Mononuclear cell (primary cell): ENCODE data around the gene TUBGCP6. TPM values are rescaled to one million over a fixed set of nuclear protein-coding genes. Genes with fewer than 3 reads are reported as not detected.

ENCODE experiments used
- H3K27me3 ChIP-seq: 2 replicates; pipeline ENCODE4 v1.6.0; 2011; ENCODE audit warnings: low read length, control low read depth; ENCODE audit not compliant: insufficient read depth
- H3K4me1 ChIP-seq: 2 replicates; pipeline ENCODE4 v1.5.1; 2011; ENCODE audit warnings: mild to moderate bottlenecking, low read length, control low read depth; ENCODE audit not compliant: insufficient read depth
- H3K4me3 ChIP-seq: 2 replicates; pipeline ENCODE4 v1.5.1; 2011; ENCODE audit warnings: mild to moderate bottlenecking, low read length, moderate library complexity
- H3K9me3 ChIP-seq: 2 replicates; pipeline ENCODE4 v1.5.1; 2011; ENCODE audit warnings: low read depth, mild to moderate bottlenecking, control low read depth, low read length
- total RNA-seq: library from RNA; depleted of rRNA; stranded (reverse); fragments of >200 nt; gene quantifications from one replicate; pipeline ENCODE4 v1.2.3, GENCODE V29; 2012

TUBGCP6 gene
- total RNA-seq, 1 donor = 45.1 TPM

GRCh38 chr22:50186761-50187523, 57.9 kb downstream of the TUBGCP6 start:
- no peaks in the 10 kb centered on the region for H3K9me3 ChIP-seq
- H3K27me3 ChIP-seq = no peaks in the 10 kb centered on the region
- H3K4me1 ChIP-seq = peaks cover 76% of the 10 kb centered on the region
- H3K4me3 ChIP-seq = peak overlapping the region; percentile 48

GRCh38 chr22:50186181-50186714, 58.6 kb downstream of the TUBGCP6 start:
- no peaks in the 10 kb centered on the region for H3K27me3 ChIP-seq
- H3K4me1 ChIP-seq = peaks cover 70% of the 10 kb centered on the region
- peak overlapping the region; percentile 48 for H3K4me3 ChIP-seq
- no peaks in the 10 kb centered on the region for H3K9me3 ChIP-seq

DNA sequence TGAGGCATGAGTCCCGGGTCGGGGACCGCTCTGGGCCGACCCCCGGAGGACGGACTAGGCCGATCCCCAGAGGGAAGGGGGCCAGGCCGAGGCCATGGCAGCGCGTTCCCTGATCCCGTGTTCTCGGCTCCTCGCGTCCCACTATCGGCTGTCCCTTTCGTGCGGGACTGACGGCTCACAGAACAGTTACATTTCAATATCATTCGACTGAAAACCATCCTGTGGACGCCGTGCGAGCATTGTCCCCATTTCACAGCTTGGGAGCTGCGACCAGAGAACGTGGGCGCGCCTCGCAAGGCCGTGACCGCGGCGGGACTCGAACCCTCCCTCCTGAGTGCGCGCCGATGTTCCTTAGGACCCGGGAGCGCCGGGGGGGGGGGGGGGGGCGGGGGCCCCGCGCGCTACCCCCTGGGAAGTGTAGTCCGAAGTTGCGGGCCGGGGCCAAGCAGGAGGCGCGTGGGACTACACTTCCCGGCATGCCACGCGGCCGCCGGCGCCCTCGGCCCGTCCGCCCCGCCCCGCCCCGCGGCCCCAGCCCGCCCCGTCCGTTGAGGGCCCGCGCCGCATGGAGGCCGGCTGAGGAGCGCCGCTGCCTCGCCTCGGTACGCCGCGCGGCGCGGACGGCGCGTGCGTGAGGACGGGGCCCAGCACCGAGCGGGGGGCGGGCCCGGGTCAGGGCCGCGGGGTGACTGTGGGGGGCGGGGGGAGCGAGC, 59.3 kb downstream of the TUBGCP6 start, which contains the start of gene TRABD:
Gene TRABD, plus strand, starts transcription at position 539 of the 713 bp plus-strand sequence. CDS start 7,148 bp downstream, outside the sequence.
- Histone ChIP-seq H3K4me3 (peak within 1 kb of the TSS; percentile 48), H3K27me3 (no peaks in the 10 kb centered on the region), H3K9me3 (no peaks in the 10 kb centered on the region), H3K4me1 (peaks cover 63% of the 10 kb centered on the region)

GRCh38 chr22:50184902-50185374, 59.9 kb downstream of the TUBGCP6 start:
- Histone ChIP-seq H3K27me3 (no peaks in the 10 kb centered on the region), H3K4me1 (peaks cover 57% of the 10 kb centered on the region), H3K9me3 (no peaks in the 10 kb centered on the region), H3K4me3 (peak overlapping the region; percentile 44)

- H3K4me3 ChIP-seq = no peak overlapping the region
- H3K27me3 ChIP-seq = no peaks in the 10 kb centered on the region
- no peaks in the 10 kb centered on the region for H3K9me3 ChIP-seq
- peaks cover 50% of the 10 kb centered on the region for H3K4me1 ChIP-seq
Observed at GRCh38 chr22:50184004-50184901, 60.6 kb downstream of the TUBGCP6 start.

GRCh38 chr22:50183141-50183971, 61.5 kb downstream of the TUBGCP6 start:
- H3K4me3 ChIP-seq = no peak overlapping the region
- no peaks in the 10 kb centered on the region for H3K27me3 ChIP-seq
- peaks cover 41% of the 10 kb centered on the region for H3K4me1 ChIP-seq
- H3K9me3 ChIP-seq = no peaks in the 10 kb centered on the region

- H3K27me3 ChIP-seq = no peaks in the 10 kb centered on the region
- no peaks in the 10 kb centered on the region for H3K9me3 ChIP-seq
- H3K4me3 ChIP-seq = no peak overlapping the region
- H3K4me1 ChIP-seq = peaks cover 32% of the 10 kb centered on the region
Observed at GRCh38 chr22:50182176-50183081, 62.4 kb downstream of the TUBGCP6 start.

GRCh38 chr22:50180727-50181521, 63.9 kb downstream of the TUBGCP6 start:
- no peaks in the 10 kb centered on the region for H3K27me3 ChIP-seq

DNA sequence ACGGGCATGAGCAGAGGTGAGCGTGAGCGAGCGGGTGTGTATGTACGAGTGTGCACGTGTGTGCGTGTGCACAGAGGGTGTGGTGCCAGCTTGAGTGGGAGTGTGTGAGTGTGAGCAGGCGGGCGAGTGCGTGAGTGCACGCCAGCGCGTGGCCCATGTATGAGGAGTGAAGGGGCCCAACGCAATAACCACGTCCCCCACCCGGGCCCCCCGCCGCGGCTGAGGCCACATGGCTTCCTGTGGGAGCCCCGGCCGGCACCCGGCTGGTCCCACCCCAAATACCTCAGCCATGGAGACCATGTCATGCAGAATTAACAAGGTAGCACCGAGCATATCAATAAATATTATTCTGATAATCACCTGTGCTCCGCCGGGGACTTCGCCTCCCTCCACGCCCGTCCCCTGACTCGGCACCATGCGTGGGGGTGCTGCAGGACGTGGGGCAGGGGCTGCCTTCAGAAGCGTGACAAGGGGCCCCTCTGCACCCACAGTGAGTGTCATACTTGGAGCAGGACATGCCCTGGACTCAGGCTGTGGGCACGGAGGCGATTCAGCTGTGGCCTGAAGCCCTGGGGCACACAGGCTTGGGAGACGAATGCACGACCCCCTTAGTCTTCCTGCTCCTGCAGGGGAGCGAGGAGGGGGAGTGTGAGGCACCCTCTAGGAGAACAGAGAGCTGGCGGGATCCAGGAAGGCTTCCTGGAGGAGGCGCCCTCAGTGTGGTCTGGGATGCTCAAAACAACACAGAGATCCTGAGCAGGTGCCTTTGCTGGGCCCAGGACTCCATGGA, 64.7 kb downstream of the TUBGCP6 start:
- Histone ChIP-seq H3K4me3 (no peak overlapping the region), H3K27me3 (no peaks in the 10 kb centered on the region), H3K9me3 (no peaks in the 10 kb centered on the region), H3K4me1 (peaks cover 18% of the 10 kb centered on the region)

More at GRCh38 chr22:50180727-50181521, 63.9 kb downstream of the TUBGCP6 start:
- Histone ChIP-seq H3K4me1 (peaks cover 21% of the 10 kb centered on the region), H3K9me3 (no peaks in the 10 kb centered on the region), H3K4me3 (no peak overlapping the region)

- Histone ChIP-seq H3K4me1 (peaks cover 8% of the 10 kb centered on the region), H3K27me3 (no peaks in the 10 kb centered on the region), H3K9me3 (no peaks in the 10 kb centered on the region), H3K4me3 (no peak overlapping the region)
Observed at GRCh38 chr22:50178871-50179869, 65.7 kb downstream of the TUBGCP6 start.

DNA sequence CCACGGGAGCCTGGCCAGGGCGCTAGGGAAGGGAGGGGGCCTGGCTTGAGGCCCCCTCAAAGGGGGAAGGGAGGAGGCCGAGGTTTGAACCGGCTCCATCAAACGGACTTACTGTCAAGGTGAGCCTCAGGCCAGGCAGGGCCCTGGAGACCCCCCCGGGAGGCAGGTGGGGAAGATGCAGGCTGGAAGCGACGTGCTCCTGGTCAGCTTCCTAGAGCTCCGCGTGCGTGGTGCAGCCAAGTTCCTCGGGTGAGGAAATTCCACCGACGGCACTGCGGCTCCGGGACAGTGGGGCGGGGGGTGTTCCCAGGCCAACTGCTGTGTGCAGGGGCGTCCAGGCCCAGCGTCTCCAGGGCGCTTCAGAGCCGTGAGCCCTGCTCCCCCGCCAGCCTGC, 66.4 kb downstream of the TUBGCP6 start:
- Histone ChIP-seq H3K9me3 (no peaks in the 10 kb centered on the region), H3K4me1 (peaks cover 3% of the 10 kb centered on the region), H3K27me3 (no peaks in the 10 kb centered on the region), H3K4me3 (no peak overlapping the region)
